ENCODE measurements around the gene MAP1LC3C. TPM values are rescaled to one million over a fixed set of nuclear protein-coding genes. Genes with fewer than 3 reads are reported as not detected.

MAP1LC3C gene
- total and polyA plus RNA-seq, 9 of the 15 experiments (the other 6 are each of a cell fraction or from before 2014, with no cell fraction given) = not detected

DNA sequence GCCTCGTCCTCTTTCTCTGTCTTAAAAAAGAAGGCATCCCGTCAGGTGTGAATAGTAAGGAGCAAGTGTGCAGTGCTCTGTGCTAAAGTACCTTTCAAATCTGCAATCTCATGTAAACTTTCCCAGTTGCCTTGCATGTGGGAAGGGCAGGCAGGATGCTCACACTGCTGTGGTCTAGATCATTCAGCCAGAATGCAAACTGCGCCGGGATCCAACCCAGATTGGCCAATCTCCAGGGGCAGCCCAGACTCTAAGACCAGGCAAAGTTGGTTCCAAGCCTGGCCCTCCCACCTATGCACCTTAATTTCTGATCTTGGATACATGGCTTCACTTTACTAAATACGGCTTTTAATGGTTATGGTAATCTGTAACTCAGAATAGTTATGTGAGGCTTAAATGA lies 3.2 kb upstream of the MAP1LC3C start:
- peaks cover 17 to 35% of the 10 kb centered on the region in 2 experiments for H3K27me3 ChIP-seq (ENCODE audit: control insufficient read depth in 2 of 2, insufficient read depth in 2 of 2, low read length in 2 of 2)
- H3K27ac ChIP-seq (ENCODE audit: extremely low read depth, low read depth, low read length) = no peak overlapping the region
- CTCF ChIA-PET (ENCODE audit: low intra/inter-chr PET ratio) = no interaction called here
- no peak for FAIRE-seq
- BruUV-seq (replicated peaks) = no TSS peak
- in situ Hi-C loops (cut with MboI) (loop anchor here (25.0 kb wide), 1 partner anchor 1265 kb away; no protein-coding TSS in a partner anchor), intact Hi-C loops (cut with micrococcal nuclease) (no loop called here)
- no peak overlapping the region for H3K4me2 ChIP-seq (ENCODE audit: insufficient read depth, low read length)
- no peaks in the 10 kb centered on the region for H3K79me2 ChIP-seq (ENCODE audit: control insufficient read depth, insufficient read depth, low read length)
- DNase-seq (ENCODE audit: extremely low read depth in 1 of 4, low spot score in 3 of 4) = no peak
- POLR2A ChIA-PET = no interaction called here
- no peaks in the 10 kb centered on the region for H4K20me1 ChIP-seq (replicated peaks; ENCODE audit: control insufficient read depth, insufficient read depth, low read length)
- H2AFZ ChIP-seq (ENCODE audit: low read depth, low read length) = no peak overlapping the region
- H3K36me3 ChIP-seq (ENCODE audit: control insufficient read depth, insufficient read depth, low read length) = no peaks in the 10 kb centered on the region
- no peaks in the 10 kb centered on the region for H3K9me3 ChIP-seq (replicated peaks; ENCODE audit: control insufficient read depth, insufficient read depth, low read depth, low read length)
- no peak overlapping the region for H3K9ac ChIP-seq (ENCODE audit: insufficient read depth in 1 of 2, low read depth in 2 of 2, low read length in 2 of 2)
- no peak overlapping the region for H3K4me3 ChIP-seq
- no peaks in the 10 kb centered on the region for H3K9me1 ChIP-seq (ENCODE audit: control insufficient read depth, insufficient read depth, low read length)
- no peak for TF ChIP-seq SETDB1 (IDR thresholded peaks at IDR 0.05; ENCODE audit: low read length)
- TF ChIP-seq MEIS2 (IDR thresholded peaks at IDR 0.05; ENCODE audit: partially characterized antibody) = no peak
- TF ChIP-seq, protein P1, sequence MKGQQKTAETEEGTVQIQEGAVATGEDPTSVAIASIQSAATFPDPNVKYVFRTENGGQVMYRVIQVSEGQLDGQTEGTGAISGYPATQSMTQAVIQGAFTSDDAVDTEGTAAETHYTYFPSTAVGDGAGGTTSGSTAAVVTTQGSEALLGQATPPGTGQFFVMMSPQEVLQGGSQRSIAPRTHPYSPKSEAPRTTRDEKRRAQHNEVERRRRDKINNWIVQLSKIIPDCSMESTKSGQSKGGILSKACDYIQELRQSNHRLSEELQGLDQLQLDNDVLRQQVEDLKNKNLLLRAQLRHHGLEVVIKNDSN (CRISPR knock-in tag; IDR thresholded peaks at IDR 0.05) = no peak
- TF ChIP-seq, protein P2, sequence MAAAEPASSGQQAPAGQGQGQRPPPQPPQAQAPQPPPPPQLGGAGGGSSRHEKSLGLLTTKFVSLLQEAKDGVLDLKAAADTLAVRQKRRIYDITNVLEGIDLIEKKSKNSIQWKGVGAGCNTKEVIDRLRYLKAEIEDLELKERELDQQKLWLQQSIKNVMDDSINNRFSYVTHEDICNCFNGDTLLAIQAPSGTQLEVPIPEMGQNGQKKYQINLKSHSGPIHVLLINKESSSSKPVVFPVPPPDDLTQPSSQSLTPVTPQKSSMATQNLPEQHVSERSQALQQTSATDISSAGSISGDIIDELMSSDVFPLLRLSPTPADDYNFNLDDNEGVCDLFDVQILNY (CRISPR knock-in tag; IDR thresholded peaks at IDR 0.05) = no peak
- no peak for TF ChIP-seq TRIM24 (IDR thresholded peaks at IDR 0.05)
- no peak for TF ChIP-seq RB1 (IDR thresholded peaks at IDR 0.05; ENCODE audit: low read depth)
- TF ChIP-seq ZNF717 (CRISPR knock-in tag; IDR thresholded peaks at IDR 0.05) = no peak
- no peak for TF ChIP-seq MTA1 (IDR thresholded peaks at IDR 0.05; ENCODE audit: borderline replicate concordance)
- TF ChIP-seq ZNF174 (CRISPR knock-in tag; IDR thresholded peaks at IDR 0.05) = no peak
- TF ChIP-seq GATAD2B (IDR thresholded peaks at IDR 0.05; ENCODE audit: borderline replicate concordance) = no peak
- no peak for TF ChIP-seq CBFB (CRISPR knock-in tag; IDR thresholded peaks at IDR 0.05)
- no peak for TF ChIP-seq KDM1A (IDR thresholded peaks at IDR 0.05)
- TF ChIP-seq RCOR1 (IDR thresholded peaks at IDR 0.05; ENCODE audit: borderline replicate concordance in 1 of 2, low read depth in 2 of 2, low read length in 2 of 2) = no peak
- TF ChIP-seq SRSF9 (IDR thresholded peaks at IDR 0.05; ENCODE audit: borderline replicate concordance, low read depth, low read length) = no peak
- TF ChIP-seq ZNF384 (IDR thresholded peaks at IDR 0.05; ENCODE audit: low read depth, low read length) = no peak
- TF ChIP-seq SPI1 (IDR thresholded peaks at IDR 0.05; ENCODE audit: borderline replicate concordance, low read depth, low read length) = no peak
- no peak for TF ChIP-seq SMARCB1 (IDR thresholded peaks at IDR 0.05; ENCODE audit: insufficient read length, low read depth)
- TF ChIP-seq, protein P3, sequence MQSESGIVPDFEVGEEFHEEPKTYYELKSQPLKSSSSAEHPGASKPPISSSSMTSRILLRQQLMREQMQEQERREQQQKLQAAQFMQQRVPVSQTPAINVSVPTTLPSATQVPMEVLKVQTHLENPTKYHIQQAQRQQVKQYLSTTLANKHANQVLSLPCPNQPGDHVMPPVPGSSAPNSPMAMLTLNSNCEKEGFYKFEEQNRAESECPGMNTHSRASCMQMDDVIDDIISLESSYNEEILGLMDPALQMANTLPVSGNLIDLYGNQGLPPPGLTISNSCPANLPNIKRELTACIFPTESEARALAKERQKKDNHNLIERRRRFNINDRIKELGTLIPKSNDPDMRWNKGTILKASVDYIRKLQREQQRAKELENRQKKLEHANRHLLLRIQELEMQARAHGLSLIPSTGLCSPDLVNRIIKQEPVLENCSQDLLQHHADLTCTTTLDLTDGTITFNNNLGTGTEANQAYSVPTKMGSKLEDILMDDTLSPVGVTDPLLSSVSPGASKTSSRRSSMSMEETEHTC (IDR thresholded peaks at IDR 0.05) = no peak
- TF ChIP-seq FOXA1 (IDR thresholded peaks at IDR 0.05; ENCODE audit: borderline replicate concordance) = no peak
- 2% methylated on average over 5 of the region's 5 CpGs for WGBS (ENCODE audit: insufficient coverage, low coverage, missing lambda C conversion rate)
- ATAC-seq = no peak
- H3K4me1 ChIP-seq (replicated peaks in 1 of 2; ENCODE audit: control insufficient read depth in 2 of 2, insufficient read depth in 2 of 2, low read length in 2 of 2) = peaks cover 0 to 4% of the 10 kb centered on the region in 2 experiments; a peak in 1 of 5 replicates
